ENCODE results near the gene MYL12B.
A peak's percentile ranks its signal among the peaks of the same experiment; 100 is the strongest.
"Not testable (repeated sequence)": the region's sequence is repeated elsewhere in the genome, so short reads cannot be mapped to it uniquely, and the experiment has no call there.

MYL12B gene

DNA sequence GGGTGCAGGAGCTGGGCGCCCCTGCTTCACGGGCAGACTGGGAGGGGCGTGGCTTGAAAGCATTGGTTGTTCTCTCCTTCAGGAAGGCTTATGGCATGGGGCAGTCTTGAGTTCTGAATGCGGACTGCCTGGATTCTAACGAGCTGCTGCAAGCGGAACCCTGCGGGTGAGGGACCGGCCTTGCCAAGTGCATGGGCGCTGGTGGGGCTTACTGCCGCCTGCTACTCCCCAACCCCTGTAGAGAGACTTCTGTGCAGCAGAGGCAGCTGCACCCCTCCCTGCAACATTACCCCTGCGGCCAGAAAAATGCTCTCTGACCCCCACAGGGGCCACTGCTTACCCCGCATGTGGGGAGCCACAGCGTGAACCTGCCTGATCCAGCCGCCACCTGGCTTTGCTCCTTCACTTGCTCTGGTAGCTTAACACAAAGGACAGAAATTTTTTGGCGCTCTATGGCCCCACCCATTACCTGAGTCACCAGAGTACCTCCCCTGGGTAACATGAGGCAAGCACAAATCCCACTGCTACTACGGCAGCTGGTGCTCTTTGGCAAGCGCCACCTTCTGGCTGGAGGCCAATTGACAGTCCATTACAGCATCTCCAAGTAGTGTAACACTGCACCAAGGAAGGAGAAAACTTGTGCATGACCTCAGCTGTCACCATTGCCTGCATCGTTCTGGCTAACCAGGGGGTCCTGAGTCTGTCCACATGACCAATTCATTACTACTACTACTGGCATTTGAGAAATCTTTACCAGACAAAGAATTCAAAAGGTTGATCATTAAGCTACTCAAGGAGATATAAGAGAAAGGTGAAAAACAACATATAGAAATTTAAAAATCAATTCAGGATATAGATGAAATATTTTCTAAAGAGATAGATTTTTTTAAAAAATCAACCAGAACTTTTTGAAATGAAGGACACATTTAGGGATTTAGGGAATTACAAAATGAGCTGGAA is 35.4 kb downstream of the MYL12B start:
- peak; percentile 98 for DNase-seq (ENCODE audit: low spot score)

DNA sequence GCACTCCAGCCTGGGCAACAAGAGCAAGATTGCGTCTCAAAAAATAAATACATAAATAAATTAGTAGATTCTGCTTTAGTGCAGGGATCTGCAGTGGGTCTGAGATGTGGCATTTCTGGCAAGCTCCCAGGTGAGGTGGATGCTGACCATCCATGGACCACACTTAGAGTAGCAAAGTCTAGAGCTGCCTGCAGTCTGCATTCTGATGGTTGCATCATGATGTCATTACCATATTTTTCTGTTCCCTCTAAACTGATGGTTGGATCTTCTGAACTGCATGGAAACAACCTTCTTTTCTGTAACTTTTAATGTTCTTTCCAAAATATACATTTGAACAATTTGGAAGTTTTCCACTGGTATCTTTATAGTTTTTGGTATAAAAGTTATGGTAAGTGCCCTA is 42.9 kb downstream of the MYL12B start:
- no peak for DNase-seq (ENCODE audit: low spot score)

DNA sequence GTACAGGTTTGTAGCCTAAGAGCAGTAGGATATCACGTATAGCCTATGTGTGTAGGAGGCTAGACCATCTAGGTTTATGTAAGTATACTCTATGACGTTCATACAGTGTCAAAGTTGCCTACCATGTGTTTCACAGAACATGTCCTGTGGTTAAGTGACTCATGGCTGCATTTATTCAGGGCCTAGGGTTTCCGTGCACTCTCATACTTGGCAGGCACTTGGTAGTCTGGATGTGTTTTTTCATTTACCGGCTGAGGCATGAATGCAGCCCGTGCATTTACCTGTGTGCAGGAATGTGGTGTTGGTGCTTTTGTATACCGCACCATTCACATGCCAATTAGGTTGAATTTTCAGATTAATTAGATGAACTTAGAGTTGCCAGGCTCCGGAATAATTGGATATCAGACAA is 43.4 kb downstream of the MYL12B start:
- DNase-seq (ENCODE audit: low spot score) = peak; percentile 56

DNA sequence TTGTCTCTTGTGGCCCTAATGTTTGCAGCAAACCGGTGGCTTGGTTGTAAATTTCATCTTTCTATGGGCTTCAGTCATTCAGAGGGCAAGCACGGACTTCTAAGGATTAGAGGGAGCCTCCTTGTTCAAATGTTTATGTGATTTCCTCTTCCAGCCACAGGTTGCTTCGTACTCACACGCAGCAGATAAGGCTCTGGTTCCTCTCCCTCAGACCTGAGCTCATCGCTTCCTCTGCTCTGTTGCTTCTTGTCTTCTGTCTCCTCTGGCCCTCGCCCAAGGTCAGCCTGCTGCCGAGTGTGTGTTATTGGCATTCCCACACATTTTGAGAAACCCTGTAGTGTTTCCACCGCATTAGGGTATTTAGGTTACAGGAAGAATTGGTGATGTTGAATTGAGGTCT is 44.0 kb downstream of the MYL12B start:
- no peak for DNase-seq (ENCODE audit: low spot score)

DNA sequence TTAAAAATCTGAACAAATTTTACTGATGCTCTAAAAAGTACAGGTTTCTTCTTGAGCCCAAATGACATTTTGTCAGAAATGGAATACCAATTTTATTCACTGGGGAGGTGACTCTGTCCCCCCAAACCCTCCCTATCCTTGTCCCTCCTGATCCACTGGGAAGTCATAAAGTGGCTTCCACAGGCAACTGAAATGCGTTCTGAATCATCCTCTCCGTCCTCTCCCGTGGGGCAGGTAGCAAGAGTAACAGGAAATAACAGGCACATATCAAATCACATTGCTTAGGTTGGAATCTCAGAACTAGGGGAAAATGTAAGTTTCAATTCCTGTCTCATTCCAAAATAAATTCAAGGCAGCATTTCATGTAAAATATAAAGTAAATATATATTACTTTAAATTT is 44.5 kb downstream of the MYL12B start:
- no peak for DNase-seq (ENCODE audit: low spot score)

DNA sequence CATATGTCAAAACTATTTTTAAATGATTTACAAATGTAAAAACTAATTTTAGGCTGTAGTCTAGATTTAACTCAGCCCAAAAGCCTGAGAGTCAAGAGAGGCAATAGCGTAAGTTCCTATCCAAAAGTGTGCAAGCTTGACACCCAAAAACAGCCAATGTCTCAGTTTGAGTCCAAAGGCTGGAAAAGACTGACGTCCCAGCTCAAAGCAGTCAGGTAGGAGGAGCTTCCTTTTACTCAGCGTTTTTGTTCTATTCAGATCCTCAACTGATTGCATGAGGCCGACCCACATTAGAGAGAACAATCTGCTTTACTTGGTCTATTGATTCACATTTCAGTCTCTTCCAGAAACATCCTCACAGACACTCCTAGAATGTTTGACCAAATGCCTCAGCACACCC is 51.8 kb downstream of the MYL12B start:
- no peak for DNase-seq (ENCODE audit: low spot score)

DNA sequence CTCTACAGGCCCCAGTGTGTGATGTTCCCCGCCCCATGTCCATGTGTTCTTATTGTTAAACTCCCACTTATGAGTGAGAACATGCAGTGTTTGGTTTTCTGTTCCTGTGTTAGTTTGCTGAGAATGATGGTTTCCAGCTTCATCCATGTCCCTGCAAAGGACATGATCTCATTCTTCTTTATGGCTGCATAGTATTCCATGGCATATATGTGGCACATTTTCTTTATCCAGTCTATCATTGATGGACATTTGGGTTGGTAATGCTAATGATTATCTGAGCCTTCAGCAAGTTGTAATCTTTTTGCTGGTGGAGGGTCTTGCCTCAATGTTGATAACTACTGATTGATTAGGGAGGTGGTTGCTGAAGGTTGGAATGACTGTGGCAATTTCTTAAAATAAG is 53.4 kb downstream of the MYL12B start:
- not testable (repeated sequence) for DNase-seq (ENCODE audit: low spot score)

DNA sequence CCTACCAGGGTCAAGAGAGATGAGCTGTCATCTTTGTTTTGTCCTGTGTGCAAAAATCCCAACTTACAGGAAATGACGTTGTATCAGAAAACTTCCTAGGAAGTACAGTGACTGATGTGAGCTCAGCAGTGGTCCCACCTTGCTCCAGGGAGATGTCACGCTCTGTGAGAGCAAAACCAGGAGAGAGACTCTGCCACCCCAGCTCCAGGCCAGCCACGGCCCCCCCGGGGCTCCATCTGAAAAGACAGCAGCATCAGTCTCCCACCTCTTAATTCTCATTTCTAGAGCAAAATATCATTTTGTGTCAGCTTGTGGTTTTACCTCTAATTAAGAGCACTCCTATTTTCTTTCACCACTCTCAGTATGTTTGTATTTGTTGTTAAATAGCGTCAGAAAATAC is 57.5 kb downstream of the MYL12B start:
- no peak for DNase-seq (ENCODE audit: low spot score)

DNA sequence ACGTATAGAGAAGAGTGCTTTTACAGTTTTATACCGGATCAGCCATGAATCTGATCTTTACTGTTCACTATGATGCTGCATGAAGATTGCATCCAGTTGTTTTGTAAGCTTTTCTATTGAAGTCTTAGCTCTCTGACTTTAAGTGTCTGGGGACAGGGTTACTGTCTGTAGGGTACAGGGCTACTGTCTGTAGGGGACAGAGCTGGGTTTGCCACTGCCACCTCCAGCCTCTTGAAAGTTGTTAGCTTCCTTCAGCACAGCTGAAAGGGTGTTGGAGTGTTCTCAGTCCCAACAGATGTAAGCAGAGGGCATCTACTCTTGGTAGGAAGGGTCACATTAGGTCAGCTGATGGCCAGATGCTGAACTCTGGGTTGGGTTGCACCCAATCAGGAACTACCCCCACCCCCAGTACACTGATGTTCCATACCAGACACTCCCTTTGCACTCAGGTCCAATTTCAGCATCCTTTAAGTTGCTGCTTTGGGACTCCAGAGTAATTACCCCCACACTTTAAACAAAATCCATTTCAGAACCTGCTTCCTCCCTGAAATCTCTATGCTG is 58.0 kb downstream of the MYL12B start:
- no peak for DNase-seq (ENCODE audit: low spot score)

DNA sequence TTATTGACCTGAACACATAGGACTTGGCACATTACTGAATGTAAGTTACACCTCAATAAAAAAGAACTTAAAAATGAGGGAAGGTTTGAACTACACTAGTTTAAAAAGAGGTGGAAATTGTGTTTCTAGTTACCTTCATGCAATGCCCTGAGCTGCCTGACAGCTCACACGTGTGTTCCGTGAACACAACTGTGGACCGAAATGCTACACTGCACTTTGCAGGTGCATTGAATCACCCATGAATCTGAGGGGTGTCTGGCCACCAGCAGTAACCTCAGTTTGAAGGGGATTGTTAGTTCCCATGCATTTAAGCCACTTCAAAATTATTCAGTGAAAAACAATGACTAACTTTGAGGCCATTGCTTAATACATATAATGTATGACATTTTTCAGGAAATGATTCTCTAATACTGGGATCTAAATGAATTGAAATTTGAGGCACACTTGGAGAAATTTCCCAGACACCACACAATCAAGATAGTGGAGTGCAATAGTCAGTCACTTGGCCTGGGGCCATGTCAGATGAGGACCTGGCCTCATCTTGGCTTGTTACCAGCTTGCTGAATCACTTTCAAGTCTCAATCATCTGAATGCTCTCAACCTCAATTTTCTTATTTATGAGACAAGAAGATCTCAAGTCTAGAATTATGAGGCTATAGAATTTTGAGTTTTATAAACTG is 59.3 kb downstream of the MYL12B start:
- DNase-seq (ENCODE audit: low spot score) = peak; percentile 81

DNA sequence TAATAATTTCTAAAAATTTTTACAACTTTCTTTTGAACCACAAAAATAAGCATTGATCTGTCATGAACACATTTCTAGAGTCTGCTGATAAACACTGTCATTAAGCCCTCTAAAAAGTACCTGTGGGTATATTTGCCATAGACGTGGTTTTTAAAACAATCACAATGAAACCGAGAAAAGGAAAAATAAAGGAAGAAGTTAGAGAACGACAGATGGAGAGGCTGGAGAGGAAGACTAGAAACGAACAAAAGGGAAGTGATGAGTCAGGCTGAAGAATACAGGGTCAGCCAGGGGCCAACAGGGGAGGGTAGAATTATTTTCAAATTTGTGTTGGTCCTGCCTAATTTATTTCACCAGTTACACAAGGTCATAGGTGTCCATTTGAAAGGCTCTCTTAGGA is 62.0 kb downstream of the MYL12B start:
- no peak for DNase-seq (ENCODE audit: low spot score)

Data from RKO (cell line).